ENCODE measurements around the gene WDR37.
"Not testable (repeated sequence)": the region's sequence is repeated elsewhere in the genome, so short reads cannot be mapped to it uniquely, and the experiment has no call there.

The WDR37 gene

GRCh38 chr10:1116696-1117280 is 60.6 kb downstream of the WDR37 start:
- no peak overlapping the region for H3K4me3 ChIP-seq (ENCODE audit: low read depth, low read length)
- no peak for TF ChIP-seq CTCF (IDR thresholded peaks at IDR 0.05; ENCODE audit: insufficient read depth, low read depth, low read length, missing control alignments)
- DNase-seq (ENCODE audit: low read depth) = no peak

DNA sequence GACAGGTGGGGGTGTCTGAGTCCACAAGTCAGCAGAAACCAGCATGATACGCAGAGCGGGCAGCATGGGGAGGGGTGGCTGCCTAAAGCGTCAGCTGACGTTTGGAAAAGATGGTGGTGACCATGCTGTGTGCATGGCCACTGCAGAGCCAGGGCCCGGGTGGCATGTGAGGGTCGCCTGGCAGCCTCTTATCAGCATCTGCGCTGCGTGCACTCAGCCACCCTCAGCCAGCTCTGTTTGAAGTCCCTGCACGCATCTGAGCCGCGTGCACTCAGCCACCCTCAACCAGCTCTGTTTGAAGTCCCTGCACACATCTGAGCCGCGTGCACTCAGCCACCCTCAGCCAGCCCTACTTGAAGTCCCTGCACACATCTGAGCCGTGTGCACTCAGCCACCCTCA is 61.5 kb downstream of the WDR37 start:
- TF ChIP-seq CTCF (IDR thresholded peaks at IDR 0.05; ENCODE audit: insufficient read depth, low read depth, low read length, missing control alignments) = no peak
- H3K4me3 ChIP-seq (ENCODE audit: low read depth, low read length) = no peak overlapping the region
- no peak for DNase-seq (ENCODE audit: low read depth)

GRCh38 chr10:1118318-1118717 is 62.1 kb downstream of the WDR37 start:
- H3K4me3 ChIP-seq (ENCODE audit: low read depth, low read length); DNase-seq (ENCODE audit: low read depth): not testable (repeated sequence)

DNA sequence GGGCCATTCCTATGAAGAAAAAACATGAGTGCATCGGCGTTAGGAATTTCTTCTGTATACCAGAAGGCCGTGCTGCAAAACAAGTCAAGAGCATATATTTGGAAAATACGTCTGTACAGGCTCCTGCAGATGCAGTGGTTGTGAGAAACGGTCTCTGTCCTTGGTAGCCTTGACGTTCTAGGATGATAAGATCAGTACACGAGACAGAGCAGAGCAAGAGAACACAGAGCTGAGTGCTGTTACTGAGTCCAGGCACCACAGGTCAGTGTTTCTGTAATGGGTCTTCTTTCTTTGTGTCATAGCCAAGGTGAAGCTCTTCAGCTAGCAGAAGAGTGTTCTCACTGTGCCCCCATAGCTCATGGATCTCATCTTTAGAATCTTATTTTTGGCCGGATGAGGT is 62.8 kb downstream of the WDR37 start:
- TF ChIP-seq CTCF (IDR thresholded peaks at IDR 0.05; ENCODE audit: insufficient read depth, low read depth, low read length, missing control alignments) = no peak
- DNase-seq (ENCODE audit: low read depth) = no peak
- no peak overlapping the region for H3K4me3 ChIP-seq (ENCODE audit: low read depth, low read length)

- no peak overlapping the region for H3K4me3 ChIP-seq (ENCODE audit: low read depth, low read length)
- TF ChIP-seq CTCF (IDR thresholded peaks at IDR 0.05; ENCODE audit: insufficient read depth, low read depth, low read length, missing control alignments) = no peak
- DNase-seq (ENCODE audit: low read depth) = no peak
Measured at GRCh38 chr10:1119501-1119900, 63.3 kb downstream of the WDR37 start.

DNA sequence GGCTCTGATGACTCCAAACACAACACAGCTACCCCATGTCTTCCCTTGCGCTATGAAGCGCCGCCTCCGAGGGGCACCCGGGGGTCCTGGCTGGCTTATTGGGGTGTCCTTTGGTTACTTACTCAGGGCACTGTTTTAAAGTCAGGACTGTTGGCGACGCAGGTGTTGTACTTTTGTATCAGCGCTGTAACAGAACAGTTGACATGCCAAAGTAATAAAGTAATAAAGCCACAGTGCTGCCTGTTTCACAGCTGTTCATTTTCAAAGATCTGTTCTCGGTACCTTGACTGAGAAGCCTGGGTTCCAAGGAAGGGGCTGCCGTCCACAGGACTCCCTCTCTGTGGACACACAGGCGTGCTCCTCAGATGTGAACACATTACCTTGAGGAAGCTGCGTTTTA is 64.1 kb downstream of the WDR37 start:
- no peak for TF ChIP-seq CTCF (IDR thresholded peaks at IDR 0.05; ENCODE audit: insufficient read depth, low read depth, low read length, missing control alignments)
- DNase-seq (ENCODE audit: low read depth) = no peak
- H3K4me3 ChIP-seq (ENCODE audit: low read depth, low read length) = no peak overlapping the region

DNA sequence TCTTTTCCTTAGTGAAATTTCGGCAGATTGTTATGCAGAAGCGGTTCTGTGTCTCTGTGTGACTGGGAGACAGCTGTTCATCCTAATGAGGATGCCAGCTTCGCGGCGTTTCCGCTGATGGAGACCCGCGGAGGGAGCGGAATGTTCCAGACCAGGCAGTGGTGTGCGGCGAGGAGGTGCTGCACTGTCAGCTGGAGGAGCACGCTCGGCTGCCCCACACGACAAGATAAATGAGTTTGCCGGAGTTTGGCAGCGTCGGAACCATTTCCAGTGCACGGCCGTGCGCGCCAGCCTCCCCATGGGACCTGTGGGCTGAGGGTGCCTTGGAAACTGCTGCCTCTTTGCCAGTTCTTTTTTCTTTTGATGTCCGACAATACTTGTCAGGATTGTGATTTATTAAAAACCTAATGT is 64.6 kb downstream of the WDR37 start:
- no peak for TF ChIP-seq CTCF (IDR thresholded peaks at IDR 0.05; ENCODE audit: insufficient read depth, low read depth, low read length, missing control alignments)
- no peak for DNase-seq (ENCODE audit: low read depth)

More for the DNA sequence above, 64.6 kb downstream of the WDR37 start:
- no peak overlapping the region for H3K4me3 ChIP-seq (ENCODE audit: low read depth, low read length)
